Esophagus squamous epithelium (tissue), 4 donors: ENCODE data around the gene DNAH14.

ENCODE experiments used
- CTCF ChIP-seq, 6 experiments: fragments of 450-650 bp in 4 of 6; fragments of 200-600 bp in 2 of 6; sonication (generic) in 2 of 6; IDR thresholded peaks; one replicate each; pipeline ENCODE4 v1.5.1; 2016 to 2019; ENCODE audit warnings: antibody characterized with exemption in 6 of 6, mild to moderate bottlenecking in 4 of 6, moderate library complexity in 4 of 6
- POLR2A ChIP-seq, 4 donors: fragments of 450-650 bp; IDR thresholded peaks; one replicate each; pipeline ENCODE4 v1.6.1; 2017; ENCODE audit warnings: antibody characterized with exemption in 4 of 4, mild to moderate bottlenecking in 4 of 4, moderate library complexity in 3 of 4

DNA sequence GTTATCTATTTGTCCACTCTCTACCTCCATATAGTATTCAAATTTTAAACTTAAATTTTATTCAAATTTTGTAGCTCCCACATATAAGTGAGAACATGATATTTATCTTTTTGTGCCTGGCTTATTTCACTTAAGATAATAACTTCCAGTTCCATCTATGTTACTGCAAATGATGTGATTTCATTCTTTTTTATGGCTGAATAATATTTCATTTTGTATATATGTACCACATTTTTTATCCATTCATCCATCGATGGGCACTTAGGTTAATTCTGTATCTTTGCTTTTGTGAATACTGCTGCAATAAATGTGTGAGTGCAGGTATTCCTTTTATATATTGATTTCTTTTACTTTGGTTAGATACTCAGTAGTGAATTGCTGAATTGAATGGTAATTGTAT is 2.1 kb downstream of the DNAH14 start:
- TF ChIP-seq CTCF (IDR thresholded peaks at IDR 0.05) (no peak), POLR2A (IDR thresholded peaks at IDR 0.05) (no peak)
